Bone marrow (tissue), 2 donors: ENCODE measurements around the gene ZNF248.
"Not testable (repeated sequence)": the region's sequence is repeated elsewhere in the genome, so short reads cannot be mapped to it uniquely, and the experiment has no call there.

Experiments
- DNase-seq, 2 donors: peaks; one replicate each; lab custom pipeline; 2025; lab: John Stamatoyannopoulos, UW

The ZNF248 gene

GRCh38 chr10:37857287-37858211, at the start of gene ZNF248:
Gene ZNF248, minus strand, starts transcription at chr10:37857610. Its CDS starts 1,300 bp downstream, at chr10:37856310.
- peak; percentile 76 to 90 for DNase-seq

- no peak for DNase-seq
These were observed 49.0 kb upstream of the ZNF248 start for GRCh38 chr10:37906382-37906781.

GRCh38 chr10:37896436-37896835, 39.0 kb upstream of the ZNF248 start:
- no peak for DNase-seq

GRCh38 chr10:37895674-37896073, 38.3 kb upstream of the ZNF248 start:
- DNase-seq, result no peak

GRCh38 chr10:37885850-37886249, 28.4 kb upstream of the ZNF248 start:
- no peak for DNase-seq

- no peak for DNase-seq
These were observed 15.5 kb upstream of the ZNF248 start for GRCh38 chr10:37872955-37873354.

- no peak for DNase-seq
These were observed 14.9 kb upstream of the ZNF248 start for GRCh38 chr10:37872283-37872682.

- DNase-seq, result no peak
These were observed 14.3 kb upstream of the ZNF248 start for GRCh38 chr10:37871568-37872251.

- DNase-seq, result no peak
These were observed 13.7 kb upstream of the ZNF248 start for GRCh38 chr10:37871143-37871542.

GRCh38 chr10:37868796-37869195, 11.4 kb upstream of the ZNF248 start:
- no peak for DNase-seq

- DNase-seq, result no peak
These were observed 8.8 kb upstream of the ZNF248 start for GRCh38 chr10:37865957-37866803.

- no peak for DNase-seq
These were observed 7.9 kb upstream of the ZNF248 start for GRCh38 chr10:37865264-37865663.

- DNase-seq, result no peak
These were observed 3.2 kb upstream of the ZNF248 start for GRCh38 chr10:37860494-37861190.

- DNase-seq, result not testable (repeated sequence)
These were observed 1.9 kb upstream of the ZNF248 start for GRCh38 chr10:37859270-37859669.

GRCh38 chr10:37856881-37857286, 526 bp downstream of the ZNF248 start:
- peak; percentile 11 to 17 for DNase-seq

GRCh38 chr10:37855636-37856035, 1.8 kb downstream of the ZNF248 start:
- DNase-seq, result no peak

- DNase-seq, result no peak
These were observed 2.8 kb downstream of the ZNF248 start for GRCh38 chr10:37854626-37855025.

GRCh38 chr10:37844644-37845043, 12.8 kb downstream of the ZNF248 start:
- DNase-seq, result no peak

- no peak for DNase-seq
These were observed 18.2 kb downstream of the ZNF248 start for GRCh38 chr10:37839243-37839642.

GRCh38 chr10:37831495-37832333, 25.7 kb downstream of the ZNF248 start:
- DNase-seq, result no peak

GRCh38 chr10:37826806-37827205, 30.6 kb downstream of the ZNF248 start:
- no peak for DNase-seq
